PC-9 (cell line): ENCODE measurements around the gene TRIML2. TPM values are rescaled to one million over a fixed set of nuclear protein-coding genes. Genes with fewer than 3 reads are reported as not detected.

Experiments
- BruUV-seq: library from RNA; stranded (reverse); fragments of 400-500 nt; replicated peaks from 2 replicates; lab custom pipeline; 2021; lab: Mats Ljungman, UMichigan
- CTCF ChIA-PET: fragments of 300-600 bp; sonication (Branson Sonifier 250); formaldehyde crosslinking; loops from one replicate; lab custom pipeline; 2022; ENCODE audit warnings: antibody characterized with exemption; lab: Charles Lee
- POLR2A ChIA-PET: fragments of 300-600 bp; sonication (Branson Sonifier 250); formaldehyde crosslinking; loops from one replicate; lab custom pipeline; 2022; ENCODE audit warnings: antibody characterized with exemption; ENCODE audit not compliant: unreplicated experiment; lab: Charles Lee
- DNase-seq, 2 experiments: peaks; one replicate each; pipeline versions ENCODE4 v3.0.0 to v3.0.0-alpha.2; 2015 to 2022; ENCODE audit warnings: mixed read lengths in 1 of 2
- H2AFZ ChIP-seq: fragments of 200-600 bp; sonication (generic); 2 replicates; pipeline ENCODE4 v1.8.1; 2017; ENCODE audit warnings: antibody characterized with exemption
- H3F3A ChIP-seq: fragments of 200-600 bp; sonication (generic); 2 replicates; pipeline ENCODE4 v1.8.1; 2017; ENCODE audit warnings: antibody characterized with exemption, mild to moderate bottlenecking, low read depth; ENCODE audit not compliant: insufficient read depth
- H3K27ac ChIP-seq: fragments of 200-600 bp; sonication (generic); 2 replicates; pipeline ENCODE4 v1.6.1; 2016; ENCODE audit warnings: mixed run types
- H3K27me3 ChIP-seq: fragments of 200-600 bp; sonication (generic); 2 replicates; pipeline ENCODE4 v1.6.1; 2016; ENCODE audit warnings: low read depth, mixed run types; ENCODE audit not compliant: insufficient read depth
- H3K36me3 ChIP-seq: fragments of 200-600 bp; sonication (generic); 2 replicates; pipeline ENCODE4 v1.6.1; 2016; ENCODE audit warnings: low read depth, mixed run types
- H3K4me1 ChIP-seq: fragments of 200-600 bp; sonication (generic); replicated peaks from 2 replicates; pipeline ENCODE4 v1.6.1; 2016; ENCODE audit warnings: mixed run types; ENCODE audit not compliant: insufficient read depth
- H3K4me2 ChIP-seq: fragments of 200-600 bp; sonication (generic); 2 replicates; pipeline ENCODE4 v1.6.1; 2017; ENCODE audit warnings: mixed run types
- H3K4me3 ChIP-seq: fragments of 200-600 bp; sonication (generic); 2 replicates; pipeline ENCODE4 v1.6.1; 2016; ENCODE audit warnings: mixed run types
- H3K79me2 ChIP-seq: fragments of 200-600 bp; sonication (generic); 2 replicates; pipeline ENCODE4 v1.6.1; 2017; ENCODE audit warnings: low read depth, mixed run types
- H3K9me2 ChIP-seq: fragments of 200-600 bp; sonication (generic); 2 replicates; pipeline ENCODE4 v1.8.1; 2017; ENCODE audit warnings: mild to moderate bottlenecking; ENCODE audit not compliant: insufficient read depth
- H3K9me3 ChIP-seq: fragments of 200-600 bp; sonication (generic); 2 replicates; pipeline ENCODE4 v1.8.1; 2016; ENCODE audit warnings: low read depth; ENCODE audit not compliant: insufficient read depth
- H4K20me1 ChIP-seq: fragments of 200-600 bp; sonication (generic); 2 replicates; pipeline ENCODE4 v1.8.1; 2017; ENCODE audit not compliant: insufficient read depth
- CTCF ChIP-seq: fragments of 200-600 bp; sonication (generic); conservative IDR thresholded peaks from 2 replicates; pipeline ENCODE4 v1.6.1; 2017; ENCODE audit warnings: mixed run types, antibody characterized with exemption, mild to moderate bottlenecking, moderate library complexity
- EZH2 ChIP-seq: fragments of 200-600 bp; sonication (generic); IDR thresholded peaks from 2 replicates; pipeline ENCODE4 v1.8.0; 2017; ENCODE audit warnings: antibody characterized with exemption, low read depth
- intact Hi-C: fragments of 100-400 bp; cut with micrococcal nuclease; formaldehyde crosslinking; loops from one replicate; pipeline ENCODE4 v1.10.0; 2022; ENCODE audit not compliant: unreplicated experiment
- total RNA-seq: library from RNA; stranded (reverse); gene quantifications from 2 replicates; pipeline ENCODE4 v1.2.3, GENCODE V29; 2021

TRIML2 gene
- total RNA-seq, 1 experiment from 2014 or later, result 0.28 TPM

- BruUV-seq, result no TSS peak
- CTCF ChIA-PET, result no interaction called here
Observed at GRCh38 chr4:188082796-188083195, 26.6 kb downstream of the TRIML2 start.

GRCh38 chr4:188078116-188078515 is 31.3 kb downstream of the TRIML2 start:
- CTCF ChIA-PET, result no interaction called here
- BruUV-seq, result no TSS peak
- no peaks in the 10 kb centered on the region for H3K9me2 ChIP-seq
- no peaks in the 10 kb centered on the region for H3K4me1 ChIP-seq
- TF ChIP-seq CTCF (no peak), EZH2 (no peak)
- H4K20me1 ChIP-seq, result no peaks in the 10 kb centered on the region
- H3K4me2 ChIP-seq, result no peak overlapping the region
- no peaks in the 10 kb centered on the region for H3K79me2 ChIP-seq
- H3K27me3 ChIP-seq, result peaks cover 7% of the 10 kb centered on the region; the same call in 1 of the 2 replicates
- H3K4me3 ChIP-seq, result no peak overlapping the region
- H3K36me3 ChIP-seq, result no peaks in the 10 kb centered on the region
- POLR2A ChIA-PET, result no interaction called here
- no peak overlapping the region for H3K27ac ChIP-seq
- intact Hi-C loops, result no loop called here
- H2AFZ ChIP-seq, result no peak overlapping the region
- DNase-seq, result no peak
- H3F3A ChIP-seq, result no peaks in the 10 kb centered on the region
- H3K9me3 ChIP-seq, result no peaks in the 10 kb centered on the region

More at GRCh38 chr4:188082796-188083195, 26.6 kb downstream of the TRIML2 start:
- Histone ChIP-seq H3K4me1 (no peaks in the 10 kb centered on the region), H3K9me2 (no peaks in the 10 kb centered on the region), H3K4me3 (no peak overlapping the region), H3K27me3 (peaks cover 7% of the 10 kb centered on the region; the same call in 1 of the 2 replicates), H3K9me3 (no peaks in the 10 kb centered on the region), H3F3A (no peaks in the 10 kb centered on the region), H3K4me2 (no peak overlapping the region), H3K79me2 (no peaks in the 10 kb centered on the region), H3K27ac (no peak overlapping the region), H4K20me1 (no peaks in the 10 kb centered on the region), H3K36me3 (no peaks in the 10 kb centered on the region), H2AFZ (no peak overlapping the region)
- no peak for TF ChIP-seq CTCF
- TF ChIP-seq EZH2, result no peak
- POLR2A ChIA-PET, result interaction anchor here (0.5 to 0.6 kb wide), 2 partner anchors 11 to 45 kb away, joined by 7 to 13 read pairs; no protein-coding TSS in a partner anchor
- DNase-seq, result no peak
- intact Hi-C loops, result no loop called here

- intact Hi-C loops, result no loop called here
- Histone ChIP-seq H3K27ac (no peak overlapping the region), H4K20me1 (no peaks in the 10 kb centered on the region), H3K9me2 (no peaks in the 10 kb centered on the region), H3K36me3 (no peaks in the 10 kb centered on the region), H3K79me2 (no peaks in the 10 kb centered on the region), H3K27me3 (peaks cover 7% of the 10 kb centered on the region; the same call in 1 of the 2 replicates), H2AFZ (no peak overlapping the region), H3F3A (no peaks in the 10 kb centered on the region), H3K4me3 (no peak overlapping the region), H3K9me3 (no peaks in the 10 kb centered on the region), H3K4me2 (no peak overlapping the region), H3K4me1 (no peaks in the 10 kb centered on the region)
- POLR2A ChIA-PET, result no interaction called here
- BruUV-seq, result no TSS peak
- TF ChIP-seq EZH2 (no peak), CTCF (no peak)
- no peak for DNase-seq
- CTCF ChIA-PET, result no interaction called here
Observed at GRCh38 chr4:188076169-188076568, 33.2 kb downstream of the TRIML2 start.
